Fibroblast of skin of right biceps (primary cell): ENCODE results near the gene DCAF11.

Experiments used
- DNase-seq: peaks from one replicate; pipeline ENCODE4 v3.0.0-alpha.2; 2013

Gene DCAF11

GRCh38 chr14:24079491-24080141, 35.0 kb upstream of the DCAF11 start:
- no peak for DNase-seq

- DNase-seq = no peak
These were observed 34.4 kb upstream of the DCAF11 start for GRCh38 chr14:24080142-24080530.

GRCh38 chr14:24080888-24081738, 33.5 kb upstream of the DCAF11 start:
- peak; percentile 24 for DNase-seq

- DNase-seq = no peak
These were observed 32.8 kb upstream of the DCAF11 start for GRCh38 chr14:24081739-24082211.

GRCh38 chr14:24082411-24083080, 32.0 kb upstream of the DCAF11 start:
- no peak for DNase-seq

DNA sequence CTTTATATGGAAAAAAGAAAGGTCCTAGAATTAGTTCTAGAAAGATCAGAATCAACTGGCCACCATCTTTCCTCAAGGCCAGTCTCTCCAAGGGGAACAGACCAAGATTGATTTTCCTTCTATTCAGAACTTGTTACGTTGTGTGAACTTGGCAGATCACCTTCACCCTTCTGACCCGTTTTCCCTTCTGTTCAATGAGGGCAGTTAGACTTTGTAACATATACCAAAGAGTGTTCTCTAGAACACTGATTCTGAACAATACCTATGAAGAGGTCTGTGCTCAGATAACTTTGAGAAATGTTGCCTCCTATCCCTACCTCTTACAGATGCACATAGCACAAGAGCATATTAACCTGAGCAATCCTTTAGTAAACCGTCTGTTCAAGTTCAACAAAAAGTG, 31.1 kb upstream of the DCAF11 start:
- no peak for DNase-seq

DNA sequence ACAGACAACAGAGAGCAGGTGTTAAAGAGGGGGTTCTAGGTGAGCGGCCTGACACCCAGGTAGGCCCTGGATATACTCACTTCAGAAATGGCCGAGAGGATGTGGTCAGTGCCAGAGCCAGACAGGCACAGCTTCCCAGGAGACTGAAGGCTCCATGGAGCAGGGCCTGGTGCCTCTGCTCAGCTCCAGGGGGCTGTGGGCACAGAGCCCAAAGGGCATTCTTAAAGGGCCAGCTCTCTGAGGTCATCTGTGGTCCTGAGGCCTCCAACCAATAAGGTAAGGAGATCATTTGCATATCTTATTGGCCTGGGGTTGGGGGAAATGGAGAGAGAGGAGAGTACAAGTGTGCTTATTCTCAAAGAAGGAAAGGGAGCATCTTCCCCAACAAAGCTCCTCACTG, 30.1 kb upstream of the DCAF11 start:
- no peak for DNase-seq

DNA sequence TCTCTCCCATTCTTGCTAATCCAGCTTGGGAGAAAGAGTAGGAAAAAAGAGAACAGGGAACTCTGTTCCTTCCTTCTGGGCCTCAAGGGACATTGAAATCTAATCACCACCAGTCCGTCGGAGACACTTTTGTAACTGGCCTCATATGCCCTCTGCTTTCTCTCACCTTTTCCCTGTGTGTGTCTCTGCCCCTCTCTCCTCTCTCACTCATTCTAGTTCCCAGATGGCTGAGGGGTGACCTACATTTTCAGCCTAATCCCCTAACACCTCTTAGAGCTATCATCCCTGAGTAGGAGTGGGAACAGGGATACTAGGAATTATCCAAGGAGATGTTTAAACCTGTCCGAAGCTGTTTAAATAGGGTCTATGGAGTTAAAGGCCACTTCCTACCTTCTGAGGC, 29.4 kb upstream of the DCAF11 start:
- no peak for DNase-seq

DNA sequence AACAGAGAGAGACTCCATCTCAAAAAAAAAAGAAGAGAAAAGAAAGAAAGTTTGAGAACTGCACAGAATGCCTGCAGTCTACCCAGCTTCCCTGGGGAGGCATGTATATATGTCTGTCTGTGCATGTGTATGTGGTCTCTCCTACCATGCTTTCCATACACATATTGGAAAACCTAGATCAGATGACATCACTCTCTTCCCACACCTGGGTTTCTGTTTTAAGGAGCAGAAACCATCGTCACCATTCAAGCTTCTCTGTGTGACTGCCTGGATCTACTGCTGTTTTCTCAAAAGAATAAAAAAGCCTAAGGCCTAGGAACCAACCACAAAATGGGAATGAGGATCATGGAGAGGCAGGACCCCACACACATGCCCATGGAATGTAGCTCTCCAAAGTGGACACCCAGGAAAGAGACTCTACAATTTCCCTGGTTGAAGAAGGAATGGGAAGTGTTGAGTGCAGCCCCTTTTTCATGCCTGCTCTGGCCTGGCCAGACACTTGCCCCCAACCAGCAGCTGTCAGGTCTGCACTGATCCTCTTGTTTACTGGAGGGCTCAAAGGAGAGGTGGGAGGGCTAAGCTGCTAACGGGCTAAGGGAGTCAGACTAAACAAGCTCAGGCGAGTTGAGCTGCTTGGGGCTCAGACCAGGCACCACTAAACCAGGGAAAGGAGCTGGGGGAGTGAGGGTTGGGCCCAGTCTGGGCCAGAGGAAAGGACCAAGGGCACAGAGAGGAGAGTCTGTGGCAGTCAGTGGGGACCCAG, 28.2 kb upstream of the DCAF11 start:
- DNase-seq = no peak

DNA sequence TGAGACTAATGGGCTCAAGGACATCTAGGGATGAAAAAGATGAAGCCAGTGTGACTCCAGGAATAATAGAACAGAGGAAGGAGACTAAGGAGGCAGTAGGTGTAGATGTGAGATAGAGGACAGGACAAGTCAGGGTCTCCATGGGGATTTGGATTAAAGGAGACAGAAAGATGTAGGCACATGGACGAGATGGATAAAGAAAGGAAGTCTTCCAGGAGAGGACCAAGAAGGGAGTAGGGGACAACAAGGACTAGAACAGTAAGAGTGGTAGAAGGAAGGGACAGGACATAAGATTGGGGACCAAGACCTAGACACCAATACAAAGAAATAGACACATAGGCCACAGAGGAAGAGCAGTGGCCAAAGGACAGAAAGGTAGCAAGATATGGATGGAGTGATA, 27.6 kb upstream of the DCAF11 start:
- DNase-seq = no peak

DNA sequence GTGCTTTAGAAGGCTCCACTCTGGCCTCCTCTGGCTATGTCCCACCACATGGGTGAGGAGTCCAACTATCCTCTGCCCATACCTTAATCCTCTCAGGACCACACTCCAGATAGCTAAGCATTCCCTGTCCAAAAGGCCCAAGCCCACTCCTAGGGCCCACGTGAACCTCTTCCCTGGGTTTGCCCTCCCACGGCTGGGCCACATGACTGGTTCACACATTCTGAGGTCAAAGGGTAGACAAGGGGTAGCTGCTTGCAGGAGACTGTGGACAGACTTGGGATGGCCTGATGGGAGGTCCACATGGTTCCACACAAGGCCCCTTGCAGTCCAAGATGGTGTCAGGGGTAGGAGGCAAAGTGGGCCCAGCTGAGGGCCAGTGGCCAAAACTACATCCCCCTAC, 26.5 kb upstream of the DCAF11 start:
- DNase-seq = no peak

- DNase-seq = no peak
These were observed 24.7 kb upstream of the DCAF11 start for GRCh38 chr14:24089890-24090289.

DNA sequence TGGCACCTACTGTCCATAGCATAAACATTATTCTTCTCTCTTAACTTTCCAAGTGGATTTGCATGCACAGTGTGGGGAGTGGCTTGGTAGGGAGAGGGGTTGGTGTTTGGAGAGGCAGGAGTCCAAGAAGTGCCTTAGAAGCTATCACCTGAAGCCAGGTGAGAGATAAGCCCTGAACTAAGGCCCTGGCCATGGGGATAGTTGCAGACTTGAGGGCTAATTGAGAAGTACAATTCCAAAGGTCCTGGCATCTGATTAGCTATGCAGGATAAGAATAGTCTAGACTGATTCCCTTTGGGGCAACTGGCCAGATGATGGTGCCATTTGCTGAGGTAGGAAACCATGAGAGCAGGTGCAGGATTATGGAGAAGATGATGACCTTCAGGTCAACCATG, 22.5 kb upstream of the DCAF11 start:
- no peak for DNase-seq

- no peak for DNase-seq
These were observed 21.9 kb upstream of the DCAF11 start for GRCh38 chr14:24092505-24093206.

DNA sequence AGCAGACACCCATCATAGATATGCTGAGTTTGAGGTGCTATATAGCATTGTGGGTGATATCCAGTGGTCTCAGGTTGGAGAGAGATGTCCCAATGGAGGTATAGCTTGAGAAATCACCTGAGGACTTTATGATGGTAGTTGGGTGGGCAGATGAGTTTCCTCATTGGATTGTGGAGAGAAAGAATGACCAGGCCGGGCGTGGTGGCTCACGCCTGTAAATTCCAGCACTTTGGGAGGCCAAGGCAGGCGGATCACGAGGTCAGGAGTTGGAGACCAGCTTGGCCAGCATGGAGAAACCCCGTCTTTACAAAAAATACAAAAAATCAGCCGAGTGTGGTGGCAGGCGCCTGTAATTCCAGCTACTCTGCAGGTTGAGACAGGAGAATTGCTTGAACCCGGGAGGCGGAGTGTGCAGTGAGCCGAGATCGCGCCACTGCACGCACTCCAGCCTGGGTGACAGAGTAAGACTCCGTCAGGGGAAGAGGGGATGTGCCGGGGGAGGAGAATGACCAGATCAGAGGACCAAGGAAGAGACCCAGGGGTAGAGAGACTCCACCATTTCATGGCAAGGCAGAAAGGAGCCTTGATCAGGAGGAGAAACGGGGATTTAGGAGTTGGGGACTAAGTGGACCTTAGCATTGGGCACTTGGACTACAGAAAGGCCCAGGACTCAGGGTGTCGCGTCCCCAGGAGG, 21.2 kb upstream of the DCAF11 start:
- no peak for DNase-seq

DNA sequence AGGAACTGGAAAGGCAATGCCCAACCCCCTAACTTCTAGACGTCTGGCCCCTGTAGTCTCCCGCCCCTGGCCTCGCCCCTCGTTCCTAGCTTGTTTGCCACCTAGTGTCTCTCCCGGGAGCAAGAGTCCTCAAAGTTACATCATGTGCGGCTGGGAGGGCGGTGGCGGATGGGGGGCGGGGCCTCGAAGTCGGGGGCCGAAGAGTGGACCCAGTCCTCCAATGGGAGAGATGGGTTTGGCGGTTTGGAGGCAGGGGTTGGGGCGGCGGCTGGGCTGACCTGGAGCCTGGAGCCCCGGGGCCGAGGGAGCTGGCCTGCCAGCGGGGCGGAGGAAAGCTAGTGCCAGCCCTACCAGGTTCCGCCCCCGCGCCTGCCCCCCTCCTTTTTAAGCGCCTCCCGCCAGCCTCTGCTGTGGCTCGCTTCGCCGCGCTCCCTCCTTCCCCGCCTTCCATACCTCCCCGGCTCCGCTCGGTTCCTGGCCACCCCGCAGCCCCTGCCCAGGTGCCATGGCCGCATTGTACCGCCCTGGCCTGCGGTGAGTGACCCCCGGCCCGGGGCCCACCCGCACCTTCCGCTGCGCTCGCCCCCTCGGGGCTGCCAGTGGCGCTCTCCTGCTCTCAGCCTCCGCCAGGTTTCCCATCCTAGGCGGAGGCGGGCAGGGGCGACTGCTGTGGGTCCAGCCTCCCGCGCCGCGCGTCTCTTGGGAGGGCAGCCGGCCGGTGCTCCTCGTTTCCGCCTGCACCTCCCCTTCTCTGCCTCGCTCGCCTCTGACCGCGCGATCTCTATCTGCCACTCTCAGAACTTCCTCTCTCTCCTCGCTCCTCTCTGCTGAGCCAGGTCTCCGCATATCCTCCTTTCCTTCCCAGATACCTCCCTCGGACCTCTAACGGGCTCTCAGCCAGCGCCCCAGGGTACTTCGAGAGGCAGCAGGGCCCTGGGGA, 20.4 kb upstream of the DCAF11 start, which contains the start of gene PCK2:
Gene PCK2, plus strand, starts transcription at position 411 of the 940 bp plus-strand sequence. Its CDS starts 95 bp downstream, at position 506.
- DNase-seq = peak; percentile 98

DNA sequence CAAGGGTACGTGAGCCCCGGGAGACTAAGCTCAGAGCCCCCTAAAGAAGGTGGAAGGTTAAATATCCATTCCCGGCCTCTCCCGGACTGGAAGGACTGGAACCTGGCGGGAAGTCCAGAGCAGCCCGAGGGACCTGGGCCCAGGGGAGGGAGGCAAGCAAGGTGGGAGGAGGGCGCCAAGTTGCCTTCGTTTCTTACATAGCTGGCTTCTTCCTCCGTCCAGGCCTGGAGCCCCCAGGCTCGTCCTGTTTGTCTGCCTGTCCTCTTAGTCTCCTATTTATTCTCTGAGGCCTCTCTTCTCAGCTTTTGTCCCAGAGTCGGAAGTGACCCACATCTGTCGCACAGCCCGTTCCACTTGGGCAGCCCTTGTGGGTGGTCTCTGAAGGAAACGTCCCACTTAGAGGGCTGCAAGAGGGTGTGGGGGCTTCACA, 19.7 kb upstream of the DCAF11 start:
- no peak for DNase-seq

DNA sequence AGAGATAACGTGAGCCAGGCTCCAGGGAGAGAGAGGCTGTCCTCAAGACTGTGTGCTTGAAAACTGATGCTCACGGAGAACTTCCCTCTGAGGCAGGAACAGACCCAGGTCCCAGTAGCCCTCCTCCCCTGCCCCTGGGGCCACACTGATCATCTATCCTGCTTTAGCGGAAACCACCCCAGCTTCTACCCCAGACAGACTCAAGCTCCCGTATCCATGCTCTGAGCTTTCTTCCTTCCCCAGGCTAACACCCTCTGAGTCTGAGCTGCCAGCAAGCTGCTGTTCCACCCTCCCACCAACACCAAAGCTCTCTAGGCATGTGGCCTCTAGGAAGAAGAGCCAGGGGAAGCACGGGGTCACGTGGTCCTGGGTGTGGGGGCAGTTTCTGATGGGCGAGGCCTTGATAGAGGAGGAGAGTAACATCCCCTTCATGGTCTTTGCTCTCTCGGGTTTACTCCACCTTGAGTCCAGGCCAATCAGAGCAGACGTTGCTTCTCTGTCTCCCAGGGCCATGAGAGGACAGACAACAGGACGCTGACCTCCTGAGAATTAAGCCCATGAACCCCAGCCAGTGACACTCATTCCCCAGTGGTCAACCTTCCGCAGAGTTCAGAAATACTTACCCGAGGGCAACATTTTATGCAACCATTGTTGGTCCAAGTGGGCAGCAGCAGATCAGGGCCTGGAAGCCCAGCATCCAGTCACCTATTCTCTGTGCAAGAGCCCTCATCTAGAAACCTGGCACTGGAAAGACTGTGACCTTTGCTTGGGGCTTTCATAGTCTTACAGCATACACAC, 19.1 kb upstream of the DCAF11 start:
- peak; percentile 64 for DNase-seq

GRCh38 chr14:24096545-24097181, 17.9 kb upstream of the DCAF11 start:
- DNase-seq = no peak
